ENCODE results near the gene CELF2. TPM values are rescaled to one million over a fixed set of nuclear protein-coding genes. Genes with fewer than 3 reads are reported as not detected.

CELF2 gene
- total RNA-seq, 1 donor from 2014 or later, result 14.4 TPM

DNA sequence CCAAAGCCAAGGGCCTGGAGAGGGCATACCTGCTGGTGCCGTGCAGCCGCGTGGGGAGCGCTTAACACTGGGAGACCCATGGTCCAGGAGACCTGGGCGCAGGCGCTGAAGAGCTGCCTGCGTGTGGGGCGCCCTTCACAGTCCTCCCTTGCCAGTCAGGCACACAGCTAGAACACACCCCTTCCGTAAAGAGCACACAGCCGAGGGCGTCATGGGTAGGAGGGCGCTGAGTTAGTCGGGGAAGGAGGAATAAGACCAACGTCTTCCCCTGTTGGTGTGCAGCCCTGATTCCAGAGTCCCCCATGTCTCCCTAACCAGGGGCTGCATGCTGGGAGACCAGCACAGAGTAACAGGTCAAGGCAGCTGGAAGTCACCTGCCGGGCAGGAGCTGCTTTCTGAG lies 319.8 kb downstream of the CELF2 start:
- peaks cover 22% of the 10 kb centered on the region for H3K4me1 Mint-ChIP-seq (ENCODE audit: unreplicated experiment)
- no peaks in the 10 kb centered on the region for H3K9me3 Mint-ChIP-seq
- H3K27me3 Mint-ChIP-seq, result peaks cover 6% of the 10 kb centered on the region
- DNase-seq (ENCODE audit: extremely low spot score, unreplicated experiment), result no peak
- H3K4me3 Mint-ChIP-seq, result no peak overlapping the region
- H3K27ac Mint-ChIP-seq, result no peak overlapping the region
- TF ChIP-seq, protein P1, sequence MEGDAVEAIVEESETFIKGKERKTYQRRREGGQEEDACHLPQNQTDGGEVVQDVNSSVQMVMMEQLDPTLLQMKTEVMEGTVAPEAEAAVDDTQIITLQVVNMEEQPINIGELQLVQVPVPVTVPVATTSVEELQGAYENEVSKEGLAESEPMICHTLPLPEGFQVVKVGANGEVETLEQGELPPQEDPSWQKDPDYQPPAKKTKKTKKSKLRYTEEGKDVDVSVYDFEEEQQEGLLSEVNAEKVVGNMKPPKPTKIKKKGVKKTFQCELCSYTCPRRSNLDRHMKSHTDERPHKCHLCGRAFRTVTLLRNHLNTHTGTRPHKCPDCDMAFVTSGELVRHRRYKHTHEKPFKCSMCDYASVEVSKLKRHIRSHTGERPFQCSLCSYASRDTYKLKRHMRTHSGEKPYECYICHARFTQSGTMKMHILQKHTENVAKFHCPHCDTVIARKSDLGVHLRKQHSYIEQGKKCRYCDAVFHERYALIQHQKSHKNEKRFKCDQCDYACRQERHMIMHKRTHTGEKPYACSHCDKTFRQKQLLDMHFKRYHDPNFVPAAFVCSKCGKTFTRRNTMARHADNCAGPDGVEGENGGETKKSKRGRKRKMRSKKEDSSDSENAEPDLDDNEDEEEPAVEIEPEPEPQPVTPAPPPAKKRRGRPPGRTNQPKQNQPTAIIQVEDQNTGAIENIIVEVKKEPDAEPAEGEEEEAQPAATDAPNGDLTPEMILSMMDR (conservative IDR thresholded peaks at IDR 0.05), result no peak
- no peaks in the 10 kb centered on the region for H3K36me3 Mint-ChIP-seq

DNA sequence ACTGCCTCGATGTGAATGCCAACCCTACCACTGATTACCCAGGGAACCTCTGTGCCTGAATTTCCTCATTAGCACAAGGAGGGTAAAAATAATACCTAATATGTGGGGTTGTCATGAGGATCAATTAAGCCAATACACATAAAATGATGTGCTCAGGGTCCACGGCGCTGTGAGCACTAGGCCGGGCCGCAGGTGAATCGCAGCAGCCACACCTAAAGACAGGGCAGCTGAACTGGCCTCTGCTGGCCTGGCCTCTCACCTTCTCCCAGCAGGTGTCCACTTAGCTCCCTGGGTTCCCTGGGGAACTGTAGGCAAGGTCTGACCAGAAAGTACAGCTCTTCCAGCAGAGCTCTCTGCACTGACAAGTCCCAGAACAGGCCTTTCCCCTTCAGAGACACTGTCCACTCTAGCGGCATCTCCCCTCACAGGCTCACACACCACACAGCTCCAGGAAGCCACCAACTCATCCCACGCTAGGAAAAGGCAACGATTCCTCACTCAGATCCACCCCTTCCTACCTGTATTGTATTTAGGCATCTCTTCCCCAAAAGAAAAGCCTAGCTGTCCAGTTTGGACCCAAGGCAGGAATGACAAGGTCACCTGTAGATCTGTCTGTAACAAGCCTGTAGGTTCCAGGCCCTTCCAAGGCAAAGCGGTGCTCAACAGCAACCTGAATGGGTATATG lies 320.6 kb downstream of the CELF2 start:
- Mint-ChIP-seq H3K36me3 (no peaks in the 10 kb centered on the region), H3K9me3 (no peaks in the 10 kb centered on the region), H3K27ac (no peak overlapping the region), H3K27me3 (peaks cover 6% of the 10 kb centered on the region), H3K4me1 (ENCODE audit: unreplicated experiment) (peaks cover 22% of the 10 kb centered on the region), H3K4me3 (no peak overlapping the region)
- no peak for DNase-seq (ENCODE audit: extremely low spot score, unreplicated experiment)
- TF ChIP-seq, protein P1 (conservative IDR thresholded peaks at IDR 0.05), result no peak

DNA sequence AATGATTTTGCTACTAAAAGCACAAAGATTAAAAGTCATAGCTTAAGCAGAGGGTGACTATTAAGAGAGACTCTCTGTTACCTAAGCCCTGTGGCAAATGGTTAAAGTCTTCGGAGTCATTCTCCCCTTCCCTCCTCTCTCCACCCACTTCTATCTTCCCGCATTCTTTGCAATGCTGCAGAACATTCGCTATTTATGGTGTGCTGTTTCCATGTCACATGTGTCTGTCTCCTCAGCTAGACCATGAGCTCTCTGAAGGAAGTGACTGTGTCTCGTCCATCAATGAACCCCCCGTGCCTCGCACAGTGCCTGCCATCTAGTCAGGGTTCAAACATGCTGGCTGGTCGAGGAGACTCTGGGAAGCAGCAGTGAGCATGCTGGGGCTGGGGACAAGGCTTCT lies 321.3 kb downstream of the CELF2 start:
- Mint-ChIP-seq H3K27ac (no peak overlapping the region), H3K9me3 (no peaks in the 10 kb centered on the region), H3K36me3 (no peaks in the 10 kb centered on the region), H3K4me1 (ENCODE audit: unreplicated experiment) (peaks cover 22% of the 10 kb centered on the region), H3K4me3 (no peak overlapping the region), H3K27me3 (peaks cover 6% of the 10 kb centered on the region)
- DNase-seq (ENCODE audit: extremely low spot score, unreplicated experiment), result no peak
- TF ChIP-seq, protein P1 (conservative IDR thresholded peaks at IDR 0.05), result no peak

DNA sequence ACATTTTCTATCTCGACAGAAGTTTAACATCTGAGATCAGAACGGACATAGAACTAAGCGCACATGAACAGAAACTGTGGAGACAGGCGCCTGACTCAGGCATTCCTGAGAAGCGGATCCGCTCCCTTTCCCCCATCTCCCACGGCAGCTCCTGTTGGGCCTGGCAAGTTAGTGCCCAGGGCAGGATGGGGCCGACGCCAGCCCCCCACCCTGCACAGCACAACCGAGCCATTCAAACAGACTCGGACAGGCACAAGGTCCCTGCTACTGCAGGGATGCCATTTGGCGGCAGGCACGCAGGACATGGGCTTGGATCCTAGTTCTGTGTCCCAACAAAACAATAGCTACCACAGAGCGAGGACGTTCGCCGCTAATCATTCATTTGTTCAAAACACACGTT lies 322.0 kb downstream of the CELF2 start:
- DNase-seq (ENCODE audit: extremely low spot score, unreplicated experiment), result no peak
- Mint-ChIP-seq H3K4me3 (no peak overlapping the region), H3K27ac (no peak overlapping the region), H3K36me3 (no peaks in the 10 kb centered on the region), H3K27me3 (peaks cover 6% of the 10 kb centered on the region), H3K4me1 (ENCODE audit: unreplicated experiment) (peaks cover 15% of the 10 kb centered on the region), H3K9me3 (no peaks in the 10 kb centered on the region)
- TF ChIP-seq, protein P1 (conservative IDR thresholded peaks at IDR 0.05), result no peak

DNA sequence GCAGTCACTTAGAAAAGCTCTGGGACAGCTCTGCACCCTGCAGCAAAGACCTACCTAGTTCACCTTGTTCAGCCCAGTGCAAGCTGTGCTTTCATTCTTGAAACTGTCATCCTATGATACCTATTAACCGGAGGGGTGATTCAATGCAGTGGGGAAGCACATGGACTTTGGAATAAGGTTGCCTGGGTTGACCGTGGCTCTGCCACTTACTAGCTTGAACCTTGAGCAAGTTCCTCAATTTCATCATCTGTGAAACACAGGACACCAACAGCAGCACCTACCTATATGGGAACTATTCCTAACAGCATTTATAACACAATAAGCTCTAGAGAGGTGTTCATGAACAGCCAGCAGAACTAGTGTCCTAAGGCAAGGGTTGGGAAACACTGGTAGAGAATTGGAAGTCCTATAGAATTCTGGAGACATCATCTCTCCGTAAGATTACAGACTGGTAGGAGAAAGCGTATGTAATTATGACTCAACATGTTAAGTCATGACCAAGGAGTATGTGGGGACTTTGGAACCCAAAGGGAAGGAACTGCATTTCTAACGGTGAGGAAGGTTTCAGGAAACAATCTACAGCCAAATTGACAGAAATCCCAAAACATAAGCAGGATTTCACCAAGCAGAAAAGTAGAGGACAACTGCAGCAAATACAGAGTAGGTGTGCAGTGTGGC lies 323.8 kb downstream of the CELF2 start:
- TF ChIP-seq, protein P1 (conservative IDR thresholded peaks at IDR 0.05), result no peak
- no peak for DNase-seq (ENCODE audit: extremely low spot score, unreplicated experiment)
- Mint-ChIP-seq H3K4me1 (ENCODE audit: unreplicated experiment) (peaks cover 8% of the 10 kb centered on the region), H3K27me3 (peaks cover 3% of the 10 kb centered on the region), H3K9me3 (no peaks in the 10 kb centered on the region), H3K27ac (no peak overlapping the region), H3K36me3 (no peaks in the 10 kb centered on the region), H3K4me3 (no peak overlapping the region)

Measured in type B pancreatic cell (in vitro differentiated cells).